ENCODE data around the gene C12orf56.
"Not testable (repeated sequence)": the region's sequence is repeated elsewhere in the genome, so short reads cannot be mapped to it uniquely, and the experiment has no call there.

Gene C12orf56

GRCh38 chr12:64221651-64222008, 168.9 kb downstream of the C12orf56 start:
- TF ChIP-seq CTCF (IDR thresholded peaks at IDR 0.05; ENCODE audit: control extremely low read depth, extremely low read depth, low read depth, missing control alignments): no peak
- DNase-seq (ENCODE audit: extremely low spot score): no peak
- CTCF ChIA-PET: no interaction called here
- POLR2A ChIA-PET: no interaction called here

GRCh38 chr12:64220046-64220445, 170.5 kb downstream of the C12orf56 start:
- ChIA-PET CTCF (interaction anchor here (1.7 kb wide), 1 partner anchor 36 kb away, joined by 4 read pairs; no protein-coding TSS in a partner anchor), POLR2A (interaction anchor here (0.6 kb wide), 1 partner anchor 17 kb away, joined by 3 read pairs; no protein-coding TSS in a partner anchor)
- no peak for TF ChIP-seq CTCF (IDR thresholded peaks at IDR 0.05; ENCODE audit: control extremely low read depth, extremely low read depth, low read depth, missing control alignments)

GRCh38 chr12:64219145-64219544, 171.4 kb downstream of the C12orf56 start:
- POLR2A ChIA-PET: no interaction called here
- CTCF ChIA-PET: interaction anchor here (1.7 kb wide), 1 partner anchor 37 kb away, joined by 4 read pairs; no protein-coding TSS in a partner anchor

More at GRCh38 chr12:64220046-64220445, 170.5 kb downstream of the C12orf56 start:
- DNase-seq (ENCODE audit: extremely low spot score): no peak

GRCh38 chr12:64218597-64218996, 172.0 kb downstream of the C12orf56 start:
- no peak for DNase-seq (ENCODE audit: extremely low spot score)
- TF ChIP-seq CTCF (IDR thresholded peaks at IDR 0.05; ENCODE audit: control extremely low read depth, extremely low read depth, low read depth, missing control alignments): no peak
- ChIA-PET CTCF (interaction anchor here (1.0 kb wide), 1 partner anchor 13 kb away, joined by 5 read pairs; no protein-coding TSS in a partner anchor), POLR2A (no interaction called here)

More at GRCh38 chr12:64219145-64219544, 171.4 kb downstream of the C12orf56 start:
- TF ChIP-seq CTCF (IDR thresholded peaks at IDR 0.05; ENCODE audit: control extremely low read depth, extremely low read depth, low read depth, missing control alignments): no peak
- DNase-seq (ENCODE audit: extremely low spot score): no peak

GRCh38 chr12:64217643-64218042, 172.9 kb downstream of the C12orf56 start:
- CTCF ChIA-PET: interaction anchor here (1.0 kb wide), 1 partner anchor 13 kb away, joined by 3 read pairs; no protein-coding TSS in a partner anchor
- DNase-seq (ENCODE audit: extremely low spot score); POLR2A ChIA-PET: not testable (repeated sequence)

GRCh38 chr12:64216239-64216638, 174.3 kb downstream of the C12orf56 start:
- TF ChIP-seq CTCF (IDR thresholded peaks at IDR 0.05; ENCODE audit: control extremely low read depth, extremely low read depth, low read depth, missing control alignments): no peak
- POLR2A ChIA-PET: no interaction called here
- CTCF ChIA-PET: interaction anchor here (1.0 to 1.2 kb wide), 2 partner anchors 17 to 29 kb away, joined by 3 read pairs; no protein-coding TSS in a partner anchor
- DNase-seq (ENCODE audit: extremely low spot score): no peak
